GM21390 (cell line): ENCODE measurements around the gene ZNF846.
"Not testable (repeated sequence)": the region's sequence is repeated elsewhere in the genome, so short reads cannot be mapped to it uniquely, and the experiment has no call there.

Source experiments
- ATAC-seq: cut with Tn5 transposase; IDR thresholded peaks from one replicate; pipeline ENCODE4 v1.9.1; 2021; ENCODE audit not compliant: unreplicated experiment

Gene ZNF846

DNA sequence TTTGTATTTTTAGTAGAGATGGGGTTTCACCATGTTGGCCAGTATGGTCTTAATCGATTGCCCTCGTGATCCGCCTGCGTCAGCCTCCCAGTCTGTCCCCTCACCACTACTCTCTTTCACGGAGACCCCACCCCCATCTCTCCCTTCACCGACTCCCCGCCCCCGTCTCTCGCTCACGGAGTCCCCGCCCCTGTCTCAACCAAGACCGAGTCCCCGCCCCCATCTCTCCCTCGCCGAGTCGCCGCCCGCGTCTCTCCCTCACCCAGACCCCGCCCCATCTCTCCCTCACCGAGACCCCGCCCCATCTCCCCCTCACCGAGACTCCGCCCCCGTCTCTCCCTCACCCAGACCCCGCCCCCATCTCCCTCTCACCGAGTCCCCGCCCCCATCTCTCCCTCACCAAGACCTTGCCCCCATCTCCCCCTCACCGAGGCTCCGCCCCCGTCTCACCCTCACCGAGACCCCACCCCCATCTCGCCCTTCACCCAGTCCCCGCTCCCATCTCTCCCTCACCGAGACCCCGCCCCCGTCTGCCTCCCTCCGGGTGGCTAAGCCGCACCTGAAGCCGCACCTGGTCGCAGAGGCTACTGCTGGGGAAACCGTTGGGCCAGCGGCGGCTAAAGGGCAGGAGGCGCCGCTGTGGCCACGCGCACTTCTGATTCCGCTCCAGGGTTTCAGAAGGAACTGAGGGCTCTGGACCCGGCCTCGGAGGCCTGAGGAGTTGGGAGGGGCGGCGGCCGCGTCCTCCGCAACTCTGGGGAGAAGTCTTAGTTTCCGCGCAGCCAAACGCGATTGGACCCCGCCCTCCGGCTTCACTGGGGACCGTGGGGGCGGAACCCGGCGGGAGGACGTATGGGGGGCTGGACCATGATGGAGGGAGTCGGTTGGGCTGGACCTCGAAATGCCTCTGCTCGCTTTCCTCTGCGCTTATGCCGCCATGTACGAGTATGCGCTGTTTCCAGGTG is 17.1 kb upstream of the ZNF846 start:
- peak; percentile 65 for ATAC-seq

GRCh38 chr19:9784163-9784496 is 15.6 kb upstream of the ZNF846 start:
- not testable (repeated sequence) for ATAC-seq

DNA sequence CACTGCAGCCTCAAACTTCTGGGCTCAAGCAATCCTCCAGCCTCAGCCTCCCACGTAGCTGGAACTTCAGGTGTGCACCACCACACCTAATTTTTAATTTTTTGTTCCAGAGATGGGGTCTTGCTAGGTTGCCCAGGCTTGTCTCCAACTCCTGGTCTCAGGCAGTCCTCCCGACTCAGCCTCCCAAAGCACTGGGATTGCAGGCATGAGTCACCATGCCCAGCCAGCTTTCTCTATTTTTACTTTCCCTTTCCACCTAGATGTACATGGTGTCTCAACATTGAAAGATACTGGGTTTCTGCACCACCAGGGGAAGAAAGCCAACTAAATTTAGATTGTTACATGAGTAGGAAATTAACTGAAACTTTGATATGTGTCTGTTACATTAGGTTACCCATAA is 13.8 kb upstream of the ZNF846 start:
- ATAC-seq, result no peak

DNA sequence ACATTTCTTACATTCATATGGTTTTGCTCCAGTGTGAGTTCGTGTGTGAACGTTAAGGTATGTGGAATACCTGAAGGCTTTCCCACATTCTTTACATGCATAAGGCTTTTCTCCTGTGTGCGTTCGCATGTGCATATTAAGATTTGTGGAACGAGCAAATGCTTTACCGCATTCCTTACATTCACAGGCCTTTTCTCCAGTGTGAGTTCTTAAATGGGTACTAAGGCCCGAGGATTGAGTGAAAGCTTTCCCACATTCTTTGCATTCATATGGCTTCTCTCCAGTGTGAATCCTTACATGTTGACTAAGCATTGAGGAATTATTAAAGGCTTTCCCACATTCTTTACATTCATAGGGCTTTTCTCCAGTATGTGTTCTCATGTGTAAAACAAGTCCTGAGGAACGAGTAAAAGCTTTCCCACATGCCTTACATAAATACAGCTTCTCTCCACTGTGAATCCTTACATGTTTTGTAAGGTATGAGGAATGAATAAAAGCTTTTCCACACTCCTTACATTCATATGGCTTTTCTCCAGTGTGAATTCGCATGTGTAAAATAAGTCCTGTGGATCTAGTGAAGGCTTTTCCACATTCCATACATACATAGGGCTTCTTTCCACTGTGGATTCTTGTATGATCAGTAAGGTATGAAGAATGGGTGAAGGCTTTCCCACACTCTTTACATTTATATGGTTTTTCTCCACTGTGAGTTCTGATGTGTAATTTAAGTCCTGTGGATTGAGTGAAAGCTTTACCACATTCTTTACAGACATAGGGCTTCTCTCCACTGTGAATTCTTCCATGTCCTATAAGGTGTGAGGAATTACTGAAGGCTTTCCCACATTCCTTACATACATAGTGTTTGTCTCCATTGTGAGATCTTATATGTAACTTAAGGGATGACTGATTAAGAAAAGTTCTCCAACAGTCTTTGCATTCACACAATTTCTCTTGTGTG is 10.7 kb downstream of the ZNF846 start:
- no peak for ATAC-seq

- no peak for ATAC-seq
These were observed 15.7 kb downstream of the ZNF846 start for GRCh38 chr19:9752701-9753443.

DNA sequence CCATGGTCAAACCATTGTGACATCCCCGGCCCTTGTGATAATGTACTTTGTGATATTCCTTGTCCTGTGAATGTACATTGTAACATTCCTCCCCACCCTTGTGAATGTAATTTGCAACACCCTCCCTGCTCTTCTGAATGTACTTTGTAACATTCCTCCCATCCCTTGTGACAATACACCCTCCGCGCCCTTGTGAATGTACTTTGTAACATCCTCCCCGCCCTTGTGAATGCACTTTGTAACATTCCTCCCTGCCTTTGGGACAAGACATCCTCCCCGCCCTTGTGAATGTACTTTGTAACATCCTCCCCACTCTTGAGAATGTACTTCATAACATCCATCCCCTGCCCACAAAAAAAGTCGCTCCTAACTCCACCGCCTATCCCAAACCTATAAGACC is 17.1 kb downstream of the ZNF846 start:
- no peak for ATAC-seq

- ATAC-seq, result no peak
These were observed 26.9 kb downstream of the ZNF846 start for GRCh38 chr19:9741476-9742171.

GRCh38 chr19:9735986-9736385 is 32.6 kb downstream of the ZNF846 start:
- no peak for ATAC-seq

- not testable (repeated sequence) for ATAC-seq
These were observed 38.5 kb downstream of the ZNF846 start for GRCh38 chr19:9730056-9730455.

- ATAC-seq, result no peak
These were observed 39.4 kb downstream of the ZNF846 start for GRCh38 chr19:9729162-9729561.

GRCh38 chr19:9727644-9728043 is 40.9 kb downstream of the ZNF846 start:
- no peak for ATAC-seq

DNA sequence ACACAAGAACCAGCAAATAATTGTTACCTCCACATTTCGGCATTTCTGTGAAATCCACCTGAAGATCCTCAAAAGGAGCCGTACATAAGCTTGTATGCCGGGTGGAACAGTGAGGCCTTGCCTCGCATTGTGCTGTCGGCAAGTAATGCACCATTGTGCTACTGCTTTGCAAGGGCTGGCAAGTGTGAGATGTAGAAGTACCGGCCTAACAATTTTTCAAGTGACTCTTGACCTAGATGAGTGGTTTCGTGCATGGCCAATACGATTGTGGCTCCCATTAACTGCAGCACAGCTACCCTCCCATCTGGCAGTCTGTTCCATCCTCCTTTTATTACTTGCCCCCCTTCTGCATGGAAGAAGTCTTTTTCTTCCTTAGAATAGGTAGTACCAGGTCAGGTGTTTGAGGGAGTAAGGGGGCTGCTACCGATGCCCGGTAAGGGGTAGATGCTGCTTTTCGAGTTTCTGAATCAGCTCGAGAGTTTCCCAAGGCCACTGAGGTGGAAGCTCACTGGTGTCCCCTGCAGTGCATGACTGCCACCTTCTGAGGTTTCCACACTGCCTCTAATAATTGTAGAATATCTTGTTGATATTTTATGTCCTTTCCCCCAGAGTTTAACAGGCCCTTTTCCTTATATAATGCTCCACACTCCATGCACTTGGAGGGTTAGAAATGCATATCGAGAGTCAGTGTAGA is 42.9 kb downstream of the ZNF846 start:
- not testable (repeated sequence) for ATAC-seq

DNA sequence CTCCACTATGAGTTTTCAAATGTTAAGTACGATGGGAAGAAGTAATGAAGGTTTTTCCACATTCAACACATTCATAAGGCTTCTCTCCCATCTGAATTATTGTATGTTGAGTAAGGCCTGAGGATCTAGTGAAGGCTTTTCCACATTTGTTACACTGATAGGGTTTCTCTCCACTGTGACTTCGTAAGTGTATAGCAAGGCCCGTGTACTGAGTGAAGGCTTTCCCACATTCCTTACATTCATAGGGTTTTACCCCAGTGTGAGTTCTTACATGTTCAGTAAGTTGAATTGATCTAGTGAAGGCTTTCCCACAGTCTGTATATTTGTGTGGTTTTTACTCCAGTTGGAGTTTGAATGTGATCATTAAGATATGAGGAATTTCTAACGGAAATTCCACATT is 44.4 kb downstream of the ZNF846 start:
- ATAC-seq, result no peak

DNA sequence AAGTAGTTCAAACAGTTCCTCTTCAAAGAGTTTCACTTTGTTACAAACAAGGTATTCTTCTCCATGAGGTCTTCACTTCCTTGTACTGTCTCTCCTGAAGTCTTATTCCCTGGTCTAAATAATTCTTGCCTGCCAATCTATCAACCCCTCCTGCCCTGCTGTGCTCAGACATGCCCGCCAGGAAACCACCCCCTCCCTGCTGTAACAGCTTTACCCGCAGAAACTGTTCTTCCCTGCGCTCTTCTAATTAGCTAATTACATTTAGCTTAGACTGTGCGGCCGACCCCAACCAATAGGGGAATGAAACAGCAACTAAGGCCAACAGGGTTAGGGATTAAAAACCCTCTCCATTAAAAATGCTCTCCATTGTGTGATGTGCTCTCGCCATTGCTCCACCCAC is 46.7 kb downstream of the ZNF846 start:
- no peak for ATAC-seq

- ATAC-seq, result no peak
These were observed 48.0 kb downstream of the ZNF846 start for GRCh38 chr19:9720541-9720940.

- ATAC-seq, result no peak
These were observed 56.7 kb downstream of the ZNF846 start for GRCh38 chr19:9711815-9712214.

GRCh38 chr19:9709305-9709704 is 59.2 kb downstream of the ZNF846 start:
- ATAC-seq, result no peak

DNA sequence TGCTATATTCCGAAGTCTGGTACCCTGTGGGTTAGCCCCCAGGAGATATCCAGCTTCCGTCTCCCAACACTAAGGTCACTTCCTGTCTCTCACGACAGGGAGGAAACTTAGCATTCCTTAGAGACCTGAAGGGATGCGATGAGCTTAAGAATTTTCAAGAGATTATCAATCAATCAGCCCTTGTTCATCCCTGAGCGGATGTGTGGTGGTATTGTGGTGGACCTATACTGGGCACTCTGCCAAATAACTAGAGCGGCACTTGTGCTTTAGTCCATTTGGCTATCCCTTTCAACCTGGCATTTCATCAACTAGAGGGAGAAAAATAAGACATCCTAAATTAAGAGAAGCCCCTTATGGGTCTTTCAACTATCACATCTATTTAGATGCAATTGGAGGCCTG is 62.7 kb downstream of the ZNF846 start:
- no peak for ATAC-seq

DNA sequence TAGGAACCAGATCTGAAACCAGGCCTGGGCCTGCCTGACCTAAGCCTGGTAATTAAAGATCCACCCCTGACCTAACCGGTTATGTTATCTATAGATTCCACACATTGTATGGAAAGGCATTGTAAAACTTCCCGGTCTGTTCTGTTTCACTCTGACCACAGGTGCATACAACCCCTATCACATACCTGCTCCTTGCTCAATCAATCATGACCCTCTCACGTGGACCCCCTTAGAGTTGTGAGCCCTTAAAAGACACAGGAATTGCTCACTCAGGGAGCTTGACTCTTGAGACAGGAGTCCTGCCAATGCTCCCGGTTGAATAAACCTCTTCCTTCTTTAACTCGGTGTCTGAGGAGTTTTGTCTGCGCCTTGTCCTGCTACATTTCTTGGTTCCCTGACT is 66.4 kb downstream of the ZNF846 start:
- ATAC-seq, result no peak
